HUDEP-2 (cell line): Measurements from ENCODE around the gene RAI1.
A peak's percentile ranks its signal among the peaks of the same experiment; 100 is the strongest.

ENCODE experiments used
- DNase-seq, 76 experiments: peaks; one replicate each; lab custom pipeline; 2025; ENCODE audit not compliant: unreplicated experiment in 76 of 76; lab: John Stamatoyannopoulos, UW

RAI1 gene

GRCh38 chr17:17761894-17762743 lies 80.9 kb downstream of the RAI1 start:
- no peak for DNase-seq

- DNase-seq, result no peak
Measured at GRCh38 chr17:17762744-17763105, 81.5 kb downstream of the RAI1 start.

GRCh38 chr17:17763136-17763535 lies 81.9 kb downstream of the RAI1 start:
- no peak for DNase-seq

- no peak for DNase-seq
Measured at GRCh38 chr17:17763734-17764133, 82.5 kb downstream of the RAI1 start.

GRCh38 chr17:17765359-17766076 lies 84.3 kb downstream of the RAI1 start:
- DNase-seq, result peak in 51 of 76 experiments; percentile 8 to 72 (median 37)

- peak in 19 of 76 experiments; percentile 8 to 41 (median 18) for DNase-seq
Measured at GRCh38 chr17:17766077-17766743, 85.0 kb downstream of the RAI1 start.

GRCh38 chr17:17766744-17767120 lies 85.5 kb downstream of the RAI1 start:
- DNase-seq, result no peak

- no peak for DNase-seq
Measured at GRCh38 chr17:17767154-17767869, 86.1 kb downstream of the RAI1 start.

- no peak for DNase-seq
Measured at GRCh38 chr17:17767887-17768418, 86.7 kb downstream of the RAI1 start.

GRCh38 chr17:17768424-17769088 lies 87.3 kb downstream of the RAI1 start:
- peak in 1 of 76 experiments; percentile 11 for DNase-seq

GRCh38 chr17:17769869-17770631 lies 88.8 kb downstream of the RAI1 start:
- DNase-seq, result no peak

GRCh38 chr17:17770632-17771044 lies 89.4 kb downstream of the RAI1 start:
- no peak for DNase-seq

GRCh38 chr17:17771498-17772201 lies 90.4 kb downstream of the RAI1 start:
- no peak for DNase-seq

- no peak for DNase-seq
Measured at GRCh38 chr17:17772231-17772630, 91.0 kb downstream of the RAI1 start.

- no peak for DNase-seq
Measured at GRCh38 chr17:17774009-17774881, 93.0 kb downstream of the RAI1 start.

GRCh38 chr17:17776889-17777288 lies 95.6 kb downstream of the RAI1 start:
- no peak for DNase-seq

GRCh38 chr17:17778308-17779014 lies 97.2 kb downstream of the RAI1 start:
- no peak for DNase-seq
